Mucosa of rectum (tissue), 2 donors: ENCODE results near the gene LRTM2.

Experiments used
- H3K27ac ChIP-seq, 2 donors: one replicate each; pipeline ENCODE4 v1.7.0; 2013; ENCODE audit warnings: inconsistent platforms in 2 of 2, low read depth in 2 of 2, low read length in 2 of 2
- H3K27me3 ChIP-seq, 2 donors: one replicate each; pipeline ENCODE4 v1.7.0; 2013; ENCODE audit warnings: low read length in 2 of 2; ENCODE audit not compliant: control insufficient read depth in 2 of 2, insufficient read depth in 2 of 2
- H3K36me3 ChIP-seq, 2 donors: one replicate each; pipeline ENCODE4 v1.7.0; 2013; ENCODE audit warnings: low read length in 2 of 2; ENCODE audit not compliant: control insufficient read depth in 2 of 2, insufficient read depth in 2 of 2
- H3K4me1 ChIP-seq, 2 donors: one replicate each; pipeline ENCODE4 v1.7.0; 2013; ENCODE audit warnings: low read length in 2 of 2, mild to moderate bottlenecking in 1 of 2; ENCODE audit not compliant: control insufficient read depth in 2 of 2, insufficient read depth in 2 of 2
- H3K4me3 ChIP-seq, 2 donors: one replicate each; pipeline ENCODE4 v1.7.0; 2013; ENCODE audit warnings: low read length in 2 of 2
- H3K9ac ChIP-seq, 2 donors: one replicate each; pipeline ENCODE4 v1.7.0; 2013; ENCODE audit warnings: low read length in 2 of 2, low read depth in 1 of 2, mild to moderate bottlenecking in 1 of 2
- H3K9me3 ChIP-seq, 2 donors: one replicate each; pipeline ENCODE4 v1.7.0; 2013; ENCODE audit warnings: low read length in 2 of 2; ENCODE audit not compliant: control insufficient read depth in 2 of 2
- donor health status: healthy.
- donor health status: Normal muscosa, but diverticular disease.

The LRTM2 gene

GRCh38 chr12:1877169-1877878, 57.0 kb downstream of the LRTM2 start:
- no peaks in the 10 kb centered on the region for H3K4me1 ChIP-seq
- H3K4me3 ChIP-seq, result no peak overlapping the region
- H3K36me3 ChIP-seq, result no peaks in the 10 kb centered on the region
- peaks cover 4% of the 10 kb centered on the region in 2 donors for H3K27me3 ChIP-seq
- H3K9me3 ChIP-seq, result no peaks in the 10 kb centered on the region
- H3K9ac ChIP-seq, result no peak overlapping the region
- no peak overlapping the region for H3K27ac ChIP-seq

GRCh38 chr12:1878214-1878613, 57.8 kb downstream of the LRTM2 start:
- H3K36me3 ChIP-seq, result no peaks in the 10 kb centered on the region
- no peak overlapping the region for H3K9ac ChIP-seq
- no peak overlapping the region for H3K27ac ChIP-seq
- no peaks in the 10 kb centered on the region for H3K9me3 ChIP-seq
- no peaks in the 10 kb centered on the region for H3K4me1 ChIP-seq
- peaks cover 4% of the 10 kb centered on the region in 2 donors for H3K27me3 ChIP-seq
- no peak overlapping the region for H3K4me3 ChIP-seq

GRCh38 chr12:1878695-1879094, 58.3 kb downstream of the LRTM2 start:
- Histone ChIP-seq H3K36me3 (no peaks in the 10 kb centered on the region), H3K9ac (no peak overlapping the region), H3K4me3 (no peak overlapping the region), H3K27ac (no peak overlapping the region), H3K4me1 (no peaks in the 10 kb centered on the region), H3K9me3 (no peaks in the 10 kb centered on the region), H3K27me3 (peaks cover 4% of the 10 kb centered on the region in 2 donors)

- Histone ChIP-seq H3K9me3 (no peaks in the 10 kb centered on the region), H3K27ac (no peak overlapping the region), H3K4me1 (no peaks in the 10 kb centered on the region), H3K36me3 (no peaks in the 10 kb centered on the region), H3K4me3 (no peak overlapping the region), H3K27me3 (peaks cover 4% of the 10 kb centered on the region in 2 donors), H3K9ac (no peak overlapping the region)
Observed at GRCh38 chr12:1879633-1880032, 59.3 kb downstream of the LRTM2 start.

- Histone ChIP-seq H3K9me3 (no peaks in the 10 kb centered on the region), H3K27me3 (peaks cover 3 to 4% of the 10 kb centered on the region in 2 donors), H3K9ac (no peak overlapping the region), H3K27ac (no peak overlapping the region), H3K4me1 (no peaks in the 10 kb centered on the region), H3K36me3 (no peaks in the 10 kb centered on the region), H3K4me3 (no peak overlapping the region)
Observed at GRCh38 chr12:1880153-1880845, 59.9 kb downstream of the LRTM2 start.

GRCh38 chr12:1880876-1881275, 60.5 kb downstream of the LRTM2 start:
- H3K9me3 ChIP-seq, result no peaks in the 10 kb centered on the region
- no peak overlapping the region for H3K9ac ChIP-seq
- H3K27me3 ChIP-seq, result no peaks in the 10 kb centered on the region
- no peak overlapping the region for H3K27ac ChIP-seq
- H3K4me3 ChIP-seq, result no peak overlapping the region
- no peaks in the 10 kb centered on the region for H3K36me3 ChIP-seq
- H3K4me1 ChIP-seq, result peaks cover 0 to 2% of the 10 kb centered on the region in 2 donors

- no peaks in the 10 kb centered on the region for H3K27me3 ChIP-seq
Observed at GRCh38 chr12:1881301-1881700, 60.9 kb downstream of the LRTM2 start.

GRCh38 chr12:1881936-1882335, 61.6 kb downstream of the LRTM2 start:
- Histone ChIP-seq H3K27me3 (no peaks in the 10 kb centered on the region), H3K9me3 (no peaks in the 10 kb centered on the region), H3K4me1 (peaks cover 0 to 2% of the 10 kb centered on the region in 2 donors), H3K9ac (no peak overlapping the region), H3K27ac (no peak overlapping the region), H3K36me3 (no peaks in the 10 kb centered on the region), H3K4me3 (no peak overlapping the region)

More at GRCh38 chr12:1881301-1881700, 60.9 kb downstream of the LRTM2 start:
- Histone ChIP-seq H3K27ac (no peak overlapping the region), H3K9me3 (no peaks in the 10 kb centered on the region), H3K9ac (no peak overlapping the region), H3K36me3 (no peaks in the 10 kb centered on the region), H3K4me3 (no peak overlapping the region), H3K4me1 (peaks cover 0 to 2% of the 10 kb centered on the region in 2 donors)

- no peaks in the 10 kb centered on the region for H3K36me3 ChIP-seq
- H3K9me3 ChIP-seq, result no peaks in the 10 kb centered on the region
- H3K9ac ChIP-seq, result no peak overlapping the region
- H3K4me1 ChIP-seq, result peaks cover 0 to 2% of the 10 kb centered on the region in 2 donors
- no peaks in the 10 kb centered on the region for H3K27me3 ChIP-seq
- H3K27ac ChIP-seq, result no peak overlapping the region
- H3K4me3 ChIP-seq, result no peak overlapping the region
Observed at GRCh38 chr12:1882405-1882804, 62.0 kb downstream of the LRTM2 start.

GRCh38 chr12:1882850-1883470, 62.6 kb downstream of the LRTM2 start:
- Histone ChIP-seq H3K9me3 (no peaks in the 10 kb centered on the region), H3K4me1 (peaks cover 0 to 2% of the 10 kb centered on the region in 2 donors), H3K27ac (no peak overlapping the region), H3K4me3 (no peak overlapping the region), H3K27me3 (no peaks in the 10 kb centered on the region), H3K9ac (no peak overlapping the region), H3K36me3 (no peaks in the 10 kb centered on the region)
